ENCODE results near the gene SYNM.

DNA sequence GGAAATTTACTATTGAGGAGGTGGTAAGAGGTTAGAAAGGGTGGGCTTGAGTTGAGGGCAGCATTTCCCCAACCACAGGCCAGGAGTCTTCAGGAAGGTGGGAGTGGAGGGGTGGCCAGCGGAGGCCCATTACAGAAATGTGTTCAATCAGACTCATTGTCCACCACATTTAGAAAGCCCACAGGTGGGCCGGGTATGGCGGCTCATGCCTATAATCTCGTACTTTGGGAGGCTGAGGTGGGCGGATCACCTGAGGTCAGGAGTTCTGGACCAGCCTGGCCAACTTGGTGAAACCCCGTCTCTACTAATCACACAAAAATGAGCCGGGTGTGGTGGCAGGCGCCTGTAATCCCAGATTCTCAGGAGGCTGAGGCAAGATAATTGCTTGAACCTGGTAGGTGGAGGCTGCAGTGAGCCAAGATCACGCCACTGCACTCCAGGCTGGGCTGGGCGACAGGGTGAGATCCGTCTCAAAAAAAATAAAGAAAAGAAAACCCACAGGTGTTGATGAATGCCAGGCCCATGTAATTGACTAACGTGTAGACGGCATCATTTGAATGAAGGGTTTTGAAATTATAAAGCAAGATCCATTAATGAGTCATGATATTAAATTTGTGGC is 12.2 kb upstream of the SYNM start:
- no peak for TF ChIP-seq EZH2 (optimal IDR thresholded peaks at IDR 0.05; ENCODE audit: low read depth, low read length)
- TF ChIP-seq, protein P1, sequence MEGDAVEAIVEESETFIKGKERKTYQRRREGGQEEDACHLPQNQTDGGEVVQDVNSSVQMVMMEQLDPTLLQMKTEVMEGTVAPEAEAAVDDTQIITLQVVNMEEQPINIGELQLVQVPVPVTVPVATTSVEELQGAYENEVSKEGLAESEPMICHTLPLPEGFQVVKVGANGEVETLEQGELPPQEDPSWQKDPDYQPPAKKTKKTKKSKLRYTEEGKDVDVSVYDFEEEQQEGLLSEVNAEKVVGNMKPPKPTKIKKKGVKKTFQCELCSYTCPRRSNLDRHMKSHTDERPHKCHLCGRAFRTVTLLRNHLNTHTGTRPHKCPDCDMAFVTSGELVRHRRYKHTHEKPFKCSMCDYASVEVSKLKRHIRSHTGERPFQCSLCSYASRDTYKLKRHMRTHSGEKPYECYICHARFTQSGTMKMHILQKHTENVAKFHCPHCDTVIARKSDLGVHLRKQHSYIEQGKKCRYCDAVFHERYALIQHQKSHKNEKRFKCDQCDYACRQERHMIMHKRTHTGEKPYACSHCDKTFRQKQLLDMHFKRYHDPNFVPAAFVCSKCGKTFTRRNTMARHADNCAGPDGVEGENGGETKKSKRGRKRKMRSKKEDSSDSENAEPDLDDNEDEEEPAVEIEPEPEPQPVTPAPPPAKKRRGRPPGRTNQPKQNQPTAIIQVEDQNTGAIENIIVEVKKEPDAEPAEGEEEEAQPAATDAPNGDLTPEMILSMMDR (IDR thresholded peaks at IDR 0.05; ENCODE audit: low read length) = no peak
- no peak for TF ChIP-seq EZH2phosphoT487 (IDR thresholded peaks at IDR 0.05; ENCODE audit: low read length)
